ENCODE results near the gene RNF144B.

GRCh38 chr6:18506382-18507017 is 119.3 kb downstream of the RNF144B start:
- TF ChIP-seq CTCF (IDR thresholded peaks at IDR 0.05; ENCODE audit: low read depth, low read length, poor library complexity, severe bottlenecking) (no peak), EZH2phosphoT487 (IDR thresholded peaks at IDR 0.05; ENCODE audit: borderline replicate concordance, low read length) (no peak)
